H1 (cell line): ENCODE results near the gene WASL. TPM values are rescaled to one million over a fixed set of nuclear protein-coding genes. Genes with fewer than 3 reads are reported as not detected.

Source experiments
- ASH2L ChIP-seq: fragments of 200-600, 300-600 bp; sonication (generic); IDR thresholded peaks from one replicate; pipeline ENCODE4 v1.7.1; 2017; ENCODE audit warnings: low read length
- CHD7 ChIP-seq: fragments of 300-600 bp; sonication (generic); IDR thresholded peaks from 2 replicates; pipeline ENCODE4 v1.7.1; 2012; ENCODE audit warnings: low read length, moderate library complexity, mild to moderate bottlenecking, inconsistent platforms; ENCODE audit not compliant: insufficient replicate concordance
- E2F6 ChIP-seq: IDR thresholded peaks from 2 replicates; pipeline ENCODE4 v1.6.1; 2012; ENCODE audit warnings: inconsistent platforms
- GTF2F1 ChIP-seq: IDR thresholded peaks from 2 replicates; pipeline ENCODE4 v1.6.1; 2012; ENCODE audit warnings: low read depth, low read length, improper control_type of control experiment, borderline replicate concordance
- HDAC6 ChIP-seq: IDR thresholded peaks from one replicate; pipeline ENCODE4 v1.7.1; 2012; ENCODE audit warnings: low read depth, mild to moderate bottlenecking, inconsistent platforms, low read length, moderate library complexity
- JUN ChIP-seq: IDR thresholded peaks from 2 replicates; pipeline ENCODE4 v1.6.1; 2011; ENCODE audit warnings: low read depth, mild to moderate bottlenecking, improper control_type of control experiment, low read length
- MAX ChIP-seq: IDR thresholded peaks from 2 replicates; pipeline ENCODE4 v1.6.1; 2012; ENCODE audit warnings: inconsistent platforms
- RBBP5 ChIP-seq: IDR thresholded peaks from 2 replicates; pipeline ENCODE4 v1.7.1; 2012; ENCODE audit warnings: low read depth, mild to moderate bottlenecking, inconsistent platforms, low read length, moderate library complexity, borderline replicate concordance
- RFX5 ChIP-seq: IDR thresholded peaks from 2 replicates; pipeline ENCODE4 v1.6.1; 2011; ENCODE audit warnings: low read depth, low read length, improper control_type of control experiment, borderline replicate concordance
- TBP ChIP-seq: IDR thresholded peaks from 2 replicates; pipeline ENCODE4 v1.6.1; 2011; ENCODE audit warnings: low read depth, low read length, improper control_type of control experiment
- TCF12 ChIP-seq: IDR thresholded peaks from 2 replicates; pipeline ENCODE4 v1.6.1; 2011; ENCODE audit warnings: low read depth, mild to moderate bottlenecking, low read length
- polyA plus RNA-seq, 7 experiments: library from polyadenylated mRNA; depleted of rRNA in 3 of 7; stranded (reverse) in 5 of 7; unstranded in 2 of 7; fragments of >200 nt in 5 of 7; fragments of 200-250 nt in 2 of 7; gene quantifications; 1 replicate in 5 of 7; 2 replicates in 1 of 7; 4 replicates in 1 of 7; pipeline versions ENCODE4 v1.2.1 to v1.2.3, GENCODE V29; 2011 to 2013; ENCODE audit warnings: missing spikeins in 2 of 7, mixed read lengths in 2 of 7
- total RNA-seq: library from RNA; stranded (reverse); fragmentation: NEBNext Ultra II Directional; extraction: Animal tissue kit (Norgen Biotek cat#: 25700); gene quantifications from 2 replicates; pipeline ENCODE4 v1.2.1, GENCODE V29; 2021

WASL gene
- total and polyA plus RNA-seq, 2 of the 8 experiments (the other 6 are each of a cell fraction or from before 2014, with no cell fraction given): 7.7 to 38.9 TPM

- TF ChIP-seq CHD7 (no peak), TBP (no peak), TCF12 (no peak), GTF2F1 (no peak), JUN (no peak), RBBP5 (no peak), MAX (no peak), E2F6 (no peak), RFX5 (no peak), HDAC6 (no peak), ASH2L (no peak)
Observed at GRCh38 chr7:123655614-123656013, 93.2 kb downstream of the WASL start, which contains the start of gene LMOD2 (continued).
